SK-N-SH (cell line): ENCODE data around the gene RANBP2.

Source experiments
- GABPA ChIP-seq: IDR thresholded peaks from 2 replicates; pipeline ENCODE4 v1.4.0; 2012; ENCODE audit warnings: low read depth, mild to moderate bottlenecking
- NFIC ChIP-seq: IDR thresholded peaks from 2 replicates; pipeline ENCODE4 v1.4.0; 2012; ENCODE audit warnings: borderline replicate concordance
- TEAD4 ChIP-seq: IDR thresholded peaks from 2 replicates; pipeline ENCODE4 v1.4.0; 2012; ENCODE audit warnings: mild to moderate bottlenecking, borderline replicate concordance; ENCODE audit not compliant: insufficient read depth
- TF ChIP-seq, protein P1 (sequence below): IDR thresholded peaks from 2 replicates; pipeline ENCODE4 v1.4.0; 2012; ENCODE audit warnings: low read depth
- TF ChIP-seq, protein P2 (sequence below): fragments of 200-600 bp; sonication (generic); IDR thresholded peaks from 2 replicates; pipeline ENCODE4 v1.6.1; 2017; ENCODE audit warnings: antibody characterized with exemption, mild to moderate bottlenecking, moderate library complexity

GRCh38 chr2:108825736-108826135, 106.5 kb downstream of the RANBP2 start:
- no peak for TF ChIP-seq TEAD4
- no peak for TF ChIP-seq GABPA
- TF ChIP-seq, protein P1, sequence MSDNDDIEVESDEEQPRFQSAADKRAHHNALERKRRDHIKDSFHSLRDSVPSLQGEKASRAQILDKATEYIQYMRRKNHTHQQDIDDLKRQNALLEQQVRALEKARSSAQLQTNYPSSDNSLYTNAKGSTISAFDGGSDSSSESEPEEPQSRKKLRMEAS = no peak
- TF ChIP-seq NFIC = no peak
- TF ChIP-seq, protein P2, sequence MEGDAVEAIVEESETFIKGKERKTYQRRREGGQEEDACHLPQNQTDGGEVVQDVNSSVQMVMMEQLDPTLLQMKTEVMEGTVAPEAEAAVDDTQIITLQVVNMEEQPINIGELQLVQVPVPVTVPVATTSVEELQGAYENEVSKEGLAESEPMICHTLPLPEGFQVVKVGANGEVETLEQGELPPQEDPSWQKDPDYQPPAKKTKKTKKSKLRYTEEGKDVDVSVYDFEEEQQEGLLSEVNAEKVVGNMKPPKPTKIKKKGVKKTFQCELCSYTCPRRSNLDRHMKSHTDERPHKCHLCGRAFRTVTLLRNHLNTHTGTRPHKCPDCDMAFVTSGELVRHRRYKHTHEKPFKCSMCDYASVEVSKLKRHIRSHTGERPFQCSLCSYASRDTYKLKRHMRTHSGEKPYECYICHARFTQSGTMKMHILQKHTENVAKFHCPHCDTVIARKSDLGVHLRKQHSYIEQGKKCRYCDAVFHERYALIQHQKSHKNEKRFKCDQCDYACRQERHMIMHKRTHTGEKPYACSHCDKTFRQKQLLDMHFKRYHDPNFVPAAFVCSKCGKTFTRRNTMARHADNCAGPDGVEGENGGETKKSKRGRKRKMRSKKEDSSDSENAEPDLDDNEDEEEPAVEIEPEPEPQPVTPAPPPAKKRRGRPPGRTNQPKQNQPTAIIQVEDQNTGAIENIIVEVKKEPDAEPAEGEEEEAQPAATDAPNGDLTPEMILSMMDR = no peak
